HepG2 (cell line): Measurements from ENCODE around the gene DNAJC18.

Experiments
- ARNT ChIP-seq: fragments of 450-650 bp; IDR thresholded peaks from 2 replicates; pipeline ENCODE4 v1.6.1; 2017
- KAT2B ChIP-seq: fragments of 150-350 bp; IDR thresholded peaks from 2 replicates; pipeline ENCODE4 v1.6.1; 2014; ENCODE audit warnings: low read depth, low read length, borderline replicate concordance
- KDM3A ChIP-seq: IDR thresholded peaks from 2 replicates; pipeline ENCODE4 v1.6.1; 2018; ENCODE audit warnings: low read depth, missing compliant biosample characterization
- NFRKB ChIP-seq: fragments of 450-650 bp; IDR thresholded peaks from 2 replicates; pipeline ENCODE4 v1.6.1; 2017
- RNF2 ChIP-seq: fragments of 450-650 bp; conservative IDR thresholded peaks from 2 replicates; pipeline ENCODE4 v1.6.1; 2016; ENCODE audit warnings: low read depth
- SALL2 ChIP-seq: sonication (generic); formaldehyde crosslinking; IDR thresholded peaks from 2 replicates; pipeline ENCODE4 v1.8.1; 2023; ENCODE audit warnings: mild to moderate bottlenecking, missing genetic modification reagents, inconsistent platforms
- SMARCC2 ChIP-seq: fragments of 450-650 bp; IDR thresholded peaks from 2 replicates; pipeline ENCODE4 v1.6.1; 2017; ENCODE audit warnings: antibody characterized with exemption, mild to moderate bottlenecking
- TMF1 ChIP-seq: sonication (generic); formaldehyde crosslinking; IDR thresholded peaks from 2 replicates; pipeline ENCODE4 v1.8.1; 2022; ENCODE audit warnings: low read depth, missing genetic modification reagents
- ZNF678 ChIP-seq: sonication (generic); formaldehyde crosslinking; IDR thresholded peaks from 2 replicates; pipeline ENCODE4 v1.4.0; 2020; ENCODE audit warnings: mild to moderate bottlenecking, missing genetic modification reagents
- ZSCAN20 ChIP-seq: sonication (generic); formaldehyde crosslinking; IDR thresholded peaks from 2 replicates; pipeline ENCODE4 v1.4.0; 2020; ENCODE audit warnings: missing genetic modification reagents, mild to moderate bottlenecking, borderline replicate concordance
- TF ChIP-seq, protein P1 (sequence below): sonication (generic); formaldehyde crosslinking; IDR thresholded peaks from 2 replicates; pipeline ENCODE4 v1.5.0; 2020; ENCODE audit warnings: mild to moderate bottlenecking, missing genetic modification reagents, moderate library complexity
- TF ChIP-seq, protein P2 (sequence below): sonication (generic); formaldehyde crosslinking; IDR thresholded peaks from 2 replicates; pipeline ENCODE4 v1.4.0; 2020; ENCODE audit warnings: mild to moderate bottlenecking, missing genetic modification reagents
- TF ChIP-seq, protein P3 (sequence below), 2 experiments: fragments of 450-650 bp in 1 of 2; sonication (generic) in 1 of 2; formaldehyde crosslinking in 1 of 2; IDR thresholded peaks; 2 replicates each; pipeline versions ENCODE4 v1.6.1 to v1.8.0; 2016 to 2022; ENCODE audit warnings: antibody characterized with exemption in 1 of 2, mild to moderate bottlenecking in 1 of 2, missing genetic modification reagents in 1 of 2

DNA sequence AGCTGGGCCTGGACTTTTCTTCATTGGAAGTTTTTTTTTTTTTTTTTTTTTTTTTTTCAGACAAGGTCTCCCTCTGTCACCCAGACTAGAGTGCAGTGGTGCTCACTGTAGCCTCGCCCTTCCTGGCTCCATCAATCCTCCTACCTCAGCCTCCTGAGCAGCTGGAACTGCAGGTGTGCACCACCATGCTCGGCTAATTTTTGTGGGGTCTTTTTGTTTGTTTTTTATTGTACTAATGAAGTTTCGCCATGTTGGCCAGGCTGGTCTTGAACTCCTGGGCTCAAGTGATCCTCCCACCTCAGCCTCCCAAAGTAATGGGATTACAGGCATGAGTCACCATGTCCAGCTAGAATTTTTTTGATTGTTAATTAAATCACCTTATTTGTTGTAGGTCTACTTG lies 3.6 kb downstream of the DNAJC18 start:
- TF ChIP-seq, protein P1, sequence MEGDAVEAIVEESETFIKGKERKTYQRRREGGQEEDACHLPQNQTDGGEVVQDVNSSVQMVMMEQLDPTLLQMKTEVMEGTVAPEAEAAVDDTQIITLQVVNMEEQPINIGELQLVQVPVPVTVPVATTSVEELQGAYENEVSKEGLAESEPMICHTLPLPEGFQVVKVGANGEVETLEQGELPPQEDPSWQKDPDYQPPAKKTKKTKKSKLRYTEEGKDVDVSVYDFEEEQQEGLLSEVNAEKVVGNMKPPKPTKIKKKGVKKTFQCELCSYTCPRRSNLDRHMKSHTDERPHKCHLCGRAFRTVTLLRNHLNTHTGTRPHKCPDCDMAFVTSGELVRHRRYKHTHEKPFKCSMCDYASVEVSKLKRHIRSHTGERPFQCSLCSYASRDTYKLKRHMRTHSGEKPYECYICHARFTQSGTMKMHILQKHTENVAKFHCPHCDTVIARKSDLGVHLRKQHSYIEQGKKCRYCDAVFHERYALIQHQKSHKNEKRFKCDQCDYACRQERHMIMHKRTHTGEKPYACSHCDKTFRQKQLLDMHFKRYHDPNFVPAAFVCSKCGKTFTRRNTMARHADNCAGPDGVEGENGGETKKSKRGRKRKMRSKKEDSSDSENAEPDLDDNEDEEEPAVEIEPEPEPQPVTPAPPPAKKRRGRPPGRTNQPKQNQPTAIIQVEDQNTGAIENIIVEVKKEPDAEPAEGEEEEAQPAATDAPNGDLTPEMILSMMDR (CRISPR knock-in tag) = no peak
- no peak for TF ChIP-seq NFRKB
- no peak for TF ChIP-seq ZSCAN20 (CRISPR knock-in tag)
- TF ChIP-seq, protein P2, sequence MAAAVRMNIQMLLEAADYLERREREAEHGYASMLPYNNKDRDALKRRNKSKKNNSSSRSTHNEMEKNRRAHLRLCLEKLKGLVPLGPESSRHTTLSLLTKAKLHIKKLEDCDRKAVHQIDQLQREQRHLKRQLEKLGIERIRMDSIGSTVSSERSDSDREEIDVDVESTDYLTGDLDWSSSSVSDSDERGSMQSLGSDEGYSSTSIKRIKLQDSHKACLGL (CRISPR knock-in tag) = no peak
- TF ChIP-seq ARNT = no peak
- no peak for TF ChIP-seq TMF1 (CRISPR knock-in tag)
- no peak for TF ChIP-seq RNF2
- no peak for TF ChIP-seq SALL2 (CRISPR knock-in tag)
- TF ChIP-seq, protein P3, sequence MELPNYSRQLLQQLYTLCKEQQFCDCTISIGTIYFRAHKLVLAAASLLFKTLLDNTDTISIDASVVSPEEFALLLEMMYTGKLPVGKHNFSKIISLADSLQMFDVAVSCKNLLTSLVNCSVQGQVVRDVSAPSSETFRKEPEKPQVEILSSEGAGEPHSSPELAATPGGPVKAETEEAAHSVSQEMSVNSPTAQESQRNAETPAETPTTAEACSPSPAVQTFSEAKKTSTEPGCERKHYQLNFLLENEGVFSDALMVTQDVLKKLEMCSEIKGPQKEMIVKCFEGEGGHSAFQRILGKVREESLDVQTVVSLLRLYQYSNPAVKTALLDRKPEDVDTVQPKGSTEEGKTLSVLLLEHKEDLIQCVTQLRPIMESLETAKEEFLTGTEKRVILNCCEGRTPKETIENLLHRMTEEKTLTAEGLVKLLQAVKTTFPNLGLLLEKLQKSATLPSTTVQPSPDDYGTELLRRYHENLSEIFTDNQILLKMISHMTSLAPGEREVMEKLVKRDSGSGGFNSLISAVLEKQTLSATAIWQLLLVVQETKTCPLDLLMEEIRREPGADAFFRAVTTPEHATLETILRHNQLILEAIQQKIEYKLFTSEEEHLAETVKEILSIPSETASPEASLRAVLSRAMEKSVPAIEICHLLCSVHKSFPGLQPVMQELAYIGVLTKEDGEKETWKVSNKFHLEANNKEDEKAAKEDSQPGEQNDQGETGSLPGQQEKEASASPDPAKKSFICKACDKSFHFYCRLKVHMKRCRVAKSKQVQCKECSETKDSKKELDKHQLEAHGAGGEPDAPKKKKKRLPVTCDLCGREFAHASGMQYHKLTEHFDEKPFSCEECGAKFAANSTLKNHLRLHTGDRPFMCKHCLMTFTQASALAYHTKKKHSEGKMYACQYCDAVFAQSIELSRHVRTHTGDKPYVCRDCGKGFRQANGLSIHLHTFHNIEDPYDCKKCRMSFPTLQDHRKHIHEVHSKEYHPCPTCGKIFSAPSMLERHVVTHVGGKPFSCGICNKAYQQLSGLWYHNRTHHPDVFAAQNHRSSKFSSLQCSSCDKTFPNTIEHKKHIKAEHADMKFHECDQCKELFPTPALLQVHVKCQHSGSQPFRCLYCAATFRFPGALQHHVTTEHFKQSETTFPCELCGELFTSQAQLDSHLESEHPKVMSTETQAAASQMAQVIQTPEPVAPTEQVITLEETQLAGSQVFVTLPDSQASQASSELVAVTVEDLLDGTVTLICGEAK (IDR thresholded peaks at IDR 0.05) = no peak
- TF ChIP-seq, protein P3 (CRISPR knock-in tag; IDR thresholded peaks at IDR 0.05) = no peak
- no peak for TF ChIP-seq ZNF678 (CRISPR knock-in tag)
- no peak for TF ChIP-seq SMARCC2
- no peak for TF ChIP-seq KDM3A (CRISPR knock-in tag)
- no peak for TF ChIP-seq KAT2B
